ENCODE measurements around the gene DYNLT4. TPM values are rescaled to one million over a fixed set of nuclear protein-coding genes. Genes with fewer than 3 reads are reported as not detected.

Gene DYNLT4
- total RNA-seq, 2 donors from 2014 or later = 4.0 TPM; not detected in 1

DNA sequence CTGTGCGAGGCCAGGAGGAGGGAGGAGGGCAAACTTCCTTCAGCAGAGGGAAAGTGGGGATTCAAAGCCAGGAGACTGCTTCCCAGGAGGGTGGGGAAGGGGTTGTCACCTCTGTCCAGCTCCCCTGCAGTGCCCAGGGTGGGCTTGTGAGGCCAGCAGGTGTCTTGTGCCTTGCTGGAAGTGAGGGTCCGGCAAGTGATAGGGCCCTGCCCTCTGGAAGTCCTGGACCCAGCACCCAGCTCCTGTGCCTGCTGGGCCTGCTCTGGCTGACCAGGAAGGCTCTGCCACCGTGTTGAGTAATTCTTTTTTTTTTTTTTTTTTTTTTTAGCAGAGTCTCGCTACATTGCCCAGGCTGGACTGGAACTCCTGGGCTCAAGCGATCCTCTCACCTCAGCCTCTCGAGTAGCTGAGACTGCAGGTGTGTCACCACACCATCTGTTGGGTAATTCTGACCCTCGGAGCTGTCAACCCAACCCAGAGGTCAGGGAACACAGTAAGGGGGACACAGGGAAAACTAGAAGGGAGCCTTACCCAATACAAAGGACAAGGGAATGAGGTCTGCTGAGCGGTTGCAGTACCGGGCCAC is 20.2 kb downstream of the DYNLT4 start:
- Histone ChIP-seq H3K27me3 (replicated peaks; ENCODE audit: insufficient read depth) (no peaks in the 10 kb centered on the region), H3K36me3 (no peaks in the 10 kb centered on the region), H3K4me1 (replicated peaks) (no peaks in the 10 kb centered on the region), H3K9me3 (no peaks in the 10 kb centered on the region), H3K27ac (peak overlapping the region in 1 of 2 donors; percentile 24), H3K4me3 (no peak overlapping the region)
- no peak for TF ChIP-seq POLR2AphosphoS5 (IDR thresholded peaks at IDR 0.05)
- no peak for TF ChIP-seq POLR2A (IDR thresholded peaks at IDR 0.05)
- TF ChIP-seq, protein P1, sequence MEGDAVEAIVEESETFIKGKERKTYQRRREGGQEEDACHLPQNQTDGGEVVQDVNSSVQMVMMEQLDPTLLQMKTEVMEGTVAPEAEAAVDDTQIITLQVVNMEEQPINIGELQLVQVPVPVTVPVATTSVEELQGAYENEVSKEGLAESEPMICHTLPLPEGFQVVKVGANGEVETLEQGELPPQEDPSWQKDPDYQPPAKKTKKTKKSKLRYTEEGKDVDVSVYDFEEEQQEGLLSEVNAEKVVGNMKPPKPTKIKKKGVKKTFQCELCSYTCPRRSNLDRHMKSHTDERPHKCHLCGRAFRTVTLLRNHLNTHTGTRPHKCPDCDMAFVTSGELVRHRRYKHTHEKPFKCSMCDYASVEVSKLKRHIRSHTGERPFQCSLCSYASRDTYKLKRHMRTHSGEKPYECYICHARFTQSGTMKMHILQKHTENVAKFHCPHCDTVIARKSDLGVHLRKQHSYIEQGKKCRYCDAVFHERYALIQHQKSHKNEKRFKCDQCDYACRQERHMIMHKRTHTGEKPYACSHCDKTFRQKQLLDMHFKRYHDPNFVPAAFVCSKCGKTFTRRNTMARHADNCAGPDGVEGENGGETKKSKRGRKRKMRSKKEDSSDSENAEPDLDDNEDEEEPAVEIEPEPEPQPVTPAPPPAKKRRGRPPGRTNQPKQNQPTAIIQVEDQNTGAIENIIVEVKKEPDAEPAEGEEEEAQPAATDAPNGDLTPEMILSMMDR (IDR thresholded peaks at IDR 0.05) = no peak
- WGBS = 82% methylated on average over 9 of the region's 9 CpGs
- intact Hi-C loops (cut with DNase I) = loop anchor here (5.0 kb wide), 1 partner anchor 55 kb away; the partner anchor contains the start of gene RNU5D-1
- DNase-seq (ENCODE audit: low spot score) = no peak

DNA sequence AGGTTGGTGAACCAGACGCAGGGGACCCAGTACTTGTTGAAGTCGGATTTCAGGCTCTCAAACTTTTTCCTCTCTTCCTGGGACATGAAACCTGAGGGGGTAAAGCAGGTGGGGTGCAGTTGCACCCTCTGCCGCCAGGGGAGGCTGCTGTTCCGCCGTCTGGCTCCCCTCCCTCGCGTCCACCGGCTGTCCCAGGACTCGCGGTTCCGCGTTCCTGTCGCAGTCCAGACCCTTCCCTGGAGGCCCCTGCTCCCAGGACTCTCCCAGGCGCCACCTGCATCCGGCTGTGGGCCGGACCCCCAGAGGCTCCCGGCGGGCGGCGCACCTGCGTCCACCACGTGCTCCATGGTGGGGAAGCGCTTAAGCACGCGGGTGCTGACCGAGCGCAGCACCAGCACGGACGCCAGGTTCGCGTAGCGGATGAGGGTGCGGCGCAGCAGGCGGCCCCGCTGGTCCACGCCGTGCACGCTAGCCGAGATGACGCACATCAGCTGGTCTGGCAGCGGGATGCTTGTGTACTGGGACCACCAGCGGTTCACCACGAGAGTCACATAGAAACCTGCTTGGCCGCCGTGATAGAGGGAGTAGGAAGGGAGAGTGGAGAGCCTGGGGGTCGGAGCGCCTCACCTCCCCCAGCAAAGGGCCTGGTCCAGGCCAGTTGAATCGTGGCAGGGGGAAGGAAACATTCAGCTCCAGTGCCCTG is 20.9 kb downstream of the DYNLT4 start:
- TF ChIP-seq POLR2AphosphoS5 (IDR thresholded peaks at IDR 0.05) (peak; percentile 47), POLR2A (IDR thresholded peaks at IDR 0.05) (no peak)
- TF ChIP-seq, protein P1 (IDR thresholded peaks at IDR 0.05) = peak; percentile 91 to 99 (median 96)
- peak overlapping the region in 1 of 2 donors; percentile 24 for H3K27ac ChIP-seq
- peak overlapping the region; percentile 21 to 31 for H3K4me3 ChIP-seq
- no peaks in the 10 kb centered on the region for H3K9me3 ChIP-seq
- no peaks in the 10 kb centered on the region for H3K36me3 ChIP-seq
- no peaks in the 10 kb centered on the region for H3K27me3 ChIP-seq (replicated peaks; ENCODE audit: insufficient read depth)
- 9% methylated on average over 22 of the region's 49 CpGs for WGBS
- no peaks in the 10 kb centered on the region for H3K4me1 ChIP-seq (replicated peaks)
- intact Hi-C loops (cut with DNase I) = loop anchor here (5.0 kb wide), 1 partner anchor 54 kb away; the partner anchor contains the start of gene RNU5D-1
- DNase-seq (ENCODE audit: low spot score) = peak; percentile 54

DNA sequence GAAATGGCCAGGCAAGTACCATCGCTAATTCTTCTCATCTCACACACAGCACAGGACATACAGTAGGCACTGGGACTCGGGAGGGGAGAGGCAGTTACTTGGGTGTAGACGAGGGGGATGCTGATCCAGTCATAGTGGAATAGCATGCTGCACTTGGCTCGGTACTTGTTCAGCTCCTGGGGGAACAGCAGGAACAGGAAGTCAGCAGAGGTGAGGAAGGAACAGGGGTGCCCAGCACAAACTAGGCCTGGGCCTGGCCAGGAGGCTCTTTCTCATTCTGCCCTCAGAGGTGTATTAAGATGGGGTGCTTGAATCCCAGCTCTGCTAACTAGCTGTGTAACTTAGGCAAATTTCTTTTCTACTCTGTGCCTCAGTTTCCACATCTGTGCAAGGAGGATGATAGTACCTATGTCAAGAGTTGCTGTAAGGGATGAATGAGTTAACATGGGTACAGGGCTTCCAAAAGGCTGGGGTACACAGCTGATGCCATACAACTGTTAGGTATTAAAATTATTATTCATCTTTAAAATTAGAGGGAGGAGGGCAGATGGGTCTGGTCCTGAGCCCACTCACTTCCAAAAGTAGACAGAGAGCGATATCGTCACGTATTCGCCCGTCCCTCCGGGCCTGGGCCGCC is 21.5 kb downstream of the DYNLT4 start:
- DNase-seq (ENCODE audit: low spot score) = no peak
- no peaks in the 10 kb centered on the region for H3K9me3 ChIP-seq
- H3K27me3 ChIP-seq (replicated peaks; ENCODE audit: insufficient read depth) = no peaks in the 10 kb centered on the region
- TF ChIP-seq POLR2A (IDR thresholded peaks at IDR 0.05) = no peak
- TF ChIP-seq, protein P1 (IDR thresholded peaks at IDR 0.05) = no peak
- no peak for TF ChIP-seq POLR2AphosphoS5 (IDR thresholded peaks at IDR 0.05)
- intact Hi-C loops (cut with DNase I) = loop anchor here (5.0 kb wide), 1 partner anchor 53 kb away; the partner anchor contains the start of gene RNU5D-1
- H3K4me3 ChIP-seq = peak overlapping the region in 1 of 2 donors; percentile 31
- no peaks in the 10 kb centered on the region for H3K36me3 ChIP-seq
- 35% methylated on average over 11 of the region's 11 CpGs for WGBS
- H3K27ac ChIP-seq = peak overlapping the region in 1 of 2 donors; percentile 24
- H3K4me1 ChIP-seq (replicated peaks) = no peaks in the 10 kb centered on the region

DNA sequence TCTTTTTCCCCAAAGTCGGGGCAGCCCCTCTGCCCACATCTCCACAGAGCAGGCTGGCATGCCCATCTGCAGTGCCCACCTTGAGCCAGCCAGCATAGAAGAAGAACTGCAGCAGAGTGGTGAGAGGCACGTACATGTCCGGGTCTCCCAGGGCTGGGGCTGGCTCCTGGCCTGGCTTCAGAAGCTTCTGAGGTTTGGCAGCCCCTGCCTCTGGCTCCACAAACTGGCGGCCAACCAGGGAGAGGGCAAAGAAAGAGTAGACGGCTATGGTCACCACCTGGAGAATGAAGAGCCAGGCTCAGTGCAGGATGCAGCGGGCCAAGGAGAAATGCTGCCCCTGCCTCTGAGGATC is 22.1 kb downstream of the DYNLT4 start:
- Histone ChIP-seq H3K27ac (no peak overlapping the region), H3K9me3 (no peaks in the 10 kb centered on the region), H3K4me1 (replicated peaks) (no peaks in the 10 kb centered on the region), H3K27me3 (replicated peaks; ENCODE audit: insufficient read depth) (no peaks in the 10 kb centered on the region), H3K4me3 (no peak overlapping the region), H3K36me3 (no peaks in the 10 kb centered on the region)
- no peak for DNase-seq (ENCODE audit: low spot score)
- TF ChIP-seq POLR2A (IDR thresholded peaks at IDR 0.05) (no peak), POLR2AphosphoS5 (IDR thresholded peaks at IDR 0.05) (no peak)
- TF ChIP-seq, protein P1 (IDR thresholded peaks at IDR 0.05) = no peak
- intact Hi-C loops (cut with DNase I) = loop anchor here (5.0 kb wide), 1 partner anchor 53 kb away; the partner anchor contains the start of gene RNU5D-1
- 64% methylated on average over 6 of the region's 6 CpGs for WGBS
